Stimulated activated naive CD4-positive, alpha-beta T cell (primary cell): ENCODE data around the gene PLCG1.

Experiments
- DNase-seq, 6 experiments: peaks; one replicate each; lab custom pipeline; 2025; lab: John Stamatoyannopoulos, UW

The PLCG1 gene

DNA sequence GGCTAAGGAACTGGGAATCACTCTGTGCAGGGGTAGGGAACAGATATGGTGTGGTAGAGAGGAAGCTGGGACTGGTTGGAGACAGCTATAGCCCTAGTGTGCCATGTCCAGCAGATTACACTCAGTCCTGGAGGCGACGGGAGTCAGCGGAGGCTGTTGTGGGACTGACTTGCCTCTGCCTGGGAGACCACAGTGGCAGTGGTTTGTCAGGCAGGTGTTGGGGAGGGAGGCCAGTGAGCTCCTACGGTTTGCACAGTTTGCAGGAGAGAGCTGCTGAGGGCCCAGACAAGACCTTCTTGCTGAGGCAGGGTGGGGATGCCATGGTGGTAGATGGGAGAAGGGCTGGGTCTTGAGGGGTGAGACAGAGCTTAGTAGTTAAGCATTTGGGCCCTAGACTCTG lies 4.9 kb downstream of the PLCG1 start:
- no peak for DNase-seq

DNA sequence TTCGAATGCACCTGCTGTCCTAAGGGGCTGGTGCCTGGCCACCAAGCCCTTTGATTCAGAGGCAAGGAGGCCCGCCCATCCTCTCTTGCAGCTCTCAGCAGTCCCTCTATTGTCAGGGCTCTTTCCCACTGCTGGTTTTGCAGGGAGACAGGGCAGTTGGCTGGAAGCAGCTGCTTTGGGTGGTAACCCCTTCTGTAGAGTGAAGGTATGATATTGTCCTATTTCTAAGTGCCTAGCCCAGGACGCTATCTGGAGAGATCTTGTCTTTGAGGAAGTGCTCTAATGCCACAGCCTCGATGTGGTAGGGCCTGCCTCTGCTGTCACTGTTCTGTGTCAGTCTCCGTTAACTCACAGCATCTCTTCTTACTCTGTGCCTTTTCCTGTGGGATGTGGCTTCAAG lies 5.6 kb downstream of the PLCG1 start:
- peak in 2 of 6 experiments; percentile 35 for DNase-seq

DNA sequence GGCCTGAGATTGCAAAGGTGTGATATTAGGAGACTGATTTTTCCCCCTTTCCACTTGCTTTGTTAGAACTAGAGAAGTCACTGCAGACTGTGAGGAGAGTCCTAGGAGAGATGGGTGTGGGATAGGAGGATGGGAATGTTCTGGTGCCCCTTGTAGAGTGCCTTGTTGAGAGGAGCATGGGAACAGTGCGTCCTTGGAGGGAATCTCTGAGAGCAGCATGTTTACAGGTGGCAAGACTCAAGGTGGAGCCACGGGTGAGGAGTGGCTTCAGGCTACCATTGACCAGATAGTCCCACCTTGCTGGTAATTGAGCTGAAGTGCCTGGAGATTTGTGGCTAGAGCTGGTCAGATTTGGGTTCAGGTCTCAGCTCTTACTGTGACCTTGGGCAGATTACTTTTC lies 6.0 kb downstream of the PLCG1 start:
- no peak for DNase-seq

DNA sequence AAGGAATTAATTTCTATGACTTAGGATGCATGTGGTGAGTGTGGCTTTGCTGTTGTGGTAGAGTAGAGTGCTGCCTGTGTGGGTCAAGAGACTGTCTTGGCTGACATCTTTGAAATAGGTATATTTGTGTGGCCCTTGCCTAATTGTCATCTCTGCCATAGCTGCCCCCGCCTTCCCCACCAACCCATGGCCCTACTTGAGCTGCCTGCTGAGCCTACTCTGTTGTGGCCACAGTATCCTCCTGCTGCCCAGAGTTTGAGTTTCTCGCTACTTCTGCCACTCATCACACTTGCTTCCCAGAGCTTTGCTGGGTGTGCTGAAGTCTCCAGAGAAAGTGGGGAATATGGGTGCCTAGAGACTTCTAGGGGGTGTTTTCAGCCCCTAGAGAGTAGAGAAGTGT lies 8.0 kb downstream of the PLCG1 start:
- DNase-seq = no peak

DNA sequence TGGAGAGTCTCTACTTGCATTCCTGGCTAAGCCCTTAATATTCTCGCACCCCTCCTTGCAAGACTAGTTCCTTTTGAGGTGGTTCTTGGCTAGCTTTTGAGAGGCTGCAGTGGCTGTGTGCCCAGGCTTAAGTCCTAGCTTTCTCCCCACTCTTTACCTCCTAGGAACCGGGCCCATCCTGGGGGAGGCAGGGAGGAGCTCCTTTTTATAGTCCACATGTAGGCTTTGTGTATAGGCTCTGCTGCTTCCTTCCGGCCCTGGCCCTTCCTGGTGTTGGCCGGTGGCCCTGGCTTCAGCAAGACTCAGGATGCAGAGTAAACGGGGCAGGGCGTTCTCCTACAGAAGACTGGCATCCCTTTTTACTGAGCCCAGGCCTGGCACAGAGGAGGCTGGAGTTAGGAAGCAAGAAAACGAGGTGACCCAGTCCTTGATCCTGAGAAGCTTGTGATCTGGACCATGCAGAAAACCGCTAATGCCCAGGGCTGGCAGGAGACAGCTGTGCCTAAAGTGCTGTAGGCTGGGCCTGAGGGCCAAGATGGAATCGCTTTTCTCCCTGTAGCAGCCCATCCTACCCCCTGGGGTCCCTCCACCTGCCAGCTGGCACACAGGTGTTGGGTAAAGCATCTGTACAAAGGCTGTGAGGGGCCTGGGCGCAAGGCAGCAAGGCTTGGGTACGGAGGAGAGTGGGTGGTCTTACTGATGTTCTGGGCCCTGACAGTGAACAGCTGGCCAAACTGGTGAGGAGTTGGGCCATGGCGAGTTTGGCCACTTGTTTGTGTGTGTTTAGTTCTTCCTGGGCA lies 8.7 kb downstream of the PLCG1 start:
- DNase-seq = no peak

DNA sequence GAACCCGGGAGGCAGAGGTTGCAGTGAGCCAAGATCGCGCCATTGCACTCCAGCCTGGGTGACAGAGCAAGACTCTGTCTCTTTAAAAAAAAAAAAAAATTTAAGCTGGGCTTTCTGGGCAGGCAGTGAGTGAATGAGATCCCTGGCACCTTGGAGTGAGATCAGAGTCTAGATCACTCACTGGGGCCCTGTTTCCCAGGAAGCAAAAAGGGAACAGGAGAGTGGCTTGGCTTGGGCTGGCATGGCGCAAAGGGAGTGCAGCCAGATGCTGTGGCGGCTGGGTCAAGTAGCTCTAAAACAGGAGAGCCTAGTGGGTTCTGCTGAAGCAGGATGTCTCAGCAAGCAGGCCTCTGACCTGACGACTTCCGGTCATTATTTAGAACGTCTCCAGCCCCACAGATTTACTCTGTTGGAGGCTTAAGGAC lies 10.4 kb downstream of the PLCG1 start:
- DNase-seq = no peak

DNA sequence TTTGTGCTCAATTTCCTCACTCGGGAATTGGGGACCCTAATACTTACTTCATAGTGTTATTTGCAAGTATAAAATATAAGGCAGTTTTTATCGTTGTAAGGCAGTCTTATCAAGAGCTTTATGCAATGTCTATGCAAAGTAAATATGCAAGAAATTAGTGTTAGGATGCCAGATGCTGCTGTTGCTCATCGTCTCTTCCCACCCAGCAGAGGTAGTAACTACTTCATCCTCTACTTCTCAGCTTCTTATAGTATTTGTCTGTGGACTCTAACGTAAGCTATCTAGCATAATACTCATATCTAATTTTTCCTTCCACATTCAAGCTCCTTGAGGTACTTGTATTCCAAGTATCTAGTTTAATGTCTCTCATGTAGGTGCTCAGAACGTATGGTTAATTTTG lies 11.6 kb downstream of the PLCG1 start:
- no peak for DNase-seq

DNA sequence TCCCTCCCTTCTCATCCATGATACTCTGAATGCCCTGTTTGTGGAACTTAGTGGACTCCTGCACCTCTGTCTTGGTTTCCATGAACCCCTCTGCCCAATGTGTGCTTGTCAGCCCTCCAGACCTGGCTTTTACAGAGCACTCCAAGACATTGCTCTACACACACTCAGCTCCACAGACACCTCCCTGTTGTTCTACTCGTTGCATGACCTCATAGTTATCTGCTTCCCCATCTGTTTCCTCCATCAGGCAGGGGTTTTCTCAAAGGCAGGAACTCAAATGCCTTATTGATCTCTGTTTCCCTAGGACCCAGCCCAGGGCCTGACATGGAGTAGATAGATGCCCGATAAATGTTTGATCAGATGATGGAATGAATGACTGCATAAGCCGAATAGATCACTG lies 13.3 kb downstream of the PLCG1 start:
- peak in 1 of 6 experiments; percentile 11 for DNase-seq

DNA sequence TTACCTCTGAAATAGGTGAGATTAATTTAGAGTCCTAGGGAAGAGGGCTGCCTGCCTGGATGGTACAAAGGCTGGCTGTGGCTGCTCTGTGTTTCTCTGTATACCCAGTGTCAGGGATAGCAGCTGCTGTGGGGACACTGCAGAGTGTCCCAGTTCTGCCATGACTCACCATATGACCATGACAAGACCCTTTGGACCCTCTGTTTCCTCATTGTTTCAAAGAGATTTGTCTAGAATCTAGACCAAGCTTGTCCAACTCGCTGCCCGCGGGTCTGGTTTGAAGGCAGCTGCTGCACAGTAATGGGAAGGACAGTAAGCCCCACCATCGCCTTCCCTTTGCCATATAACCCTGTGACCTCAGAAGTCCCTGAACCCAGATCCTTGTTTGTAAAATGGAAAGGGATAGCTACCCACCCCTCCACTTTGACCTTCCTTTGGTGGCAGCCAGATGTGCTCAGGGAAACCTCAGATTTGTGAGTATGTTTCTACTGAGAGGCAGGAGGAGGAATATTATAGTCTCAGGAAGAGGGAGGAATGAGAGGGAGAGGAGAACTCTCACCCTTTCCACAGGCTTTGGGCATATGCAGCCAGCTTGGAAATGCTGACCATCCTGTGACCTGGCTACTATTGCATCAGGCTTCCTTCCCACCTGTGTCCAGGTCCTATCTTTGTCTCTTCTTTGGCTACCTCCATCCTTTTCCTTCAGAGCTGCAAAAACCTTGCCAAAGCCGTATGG lies 14.0 kb downstream of the PLCG1 start:
- DNase-seq = no peak

DNA sequence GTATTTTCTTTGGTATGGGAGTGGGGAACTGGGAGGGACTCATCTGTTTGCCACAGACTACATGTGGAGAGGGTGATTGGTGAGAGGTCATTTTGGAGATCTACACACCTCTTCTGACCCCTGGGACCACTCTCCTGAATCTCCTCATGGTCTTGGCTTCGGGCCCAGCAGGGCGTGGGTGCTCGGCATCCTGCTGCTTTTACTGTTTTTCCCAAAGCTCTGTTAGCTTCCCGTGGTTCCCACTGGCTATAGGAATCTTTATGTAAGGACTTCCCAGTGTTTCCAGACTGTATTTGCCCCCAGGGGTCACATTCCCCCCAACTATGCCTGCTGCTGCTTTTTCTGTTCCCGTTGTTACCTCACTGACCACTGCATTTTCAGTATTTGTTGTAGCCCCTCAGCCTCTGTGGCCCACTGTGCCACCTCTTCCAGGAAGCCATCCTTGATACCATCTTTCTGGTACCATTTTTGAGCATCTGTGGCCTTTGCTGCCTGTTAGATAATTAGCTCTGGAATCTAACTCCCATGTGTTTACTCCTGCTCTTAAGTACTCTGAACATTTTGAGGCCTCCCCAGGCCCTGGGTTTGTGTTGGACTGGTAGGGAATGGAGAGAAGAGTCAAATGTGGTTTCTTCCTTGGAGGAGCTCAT lies 14.9 kb downstream of the PLCG1 start:
- no peak for DNase-seq

DNA sequence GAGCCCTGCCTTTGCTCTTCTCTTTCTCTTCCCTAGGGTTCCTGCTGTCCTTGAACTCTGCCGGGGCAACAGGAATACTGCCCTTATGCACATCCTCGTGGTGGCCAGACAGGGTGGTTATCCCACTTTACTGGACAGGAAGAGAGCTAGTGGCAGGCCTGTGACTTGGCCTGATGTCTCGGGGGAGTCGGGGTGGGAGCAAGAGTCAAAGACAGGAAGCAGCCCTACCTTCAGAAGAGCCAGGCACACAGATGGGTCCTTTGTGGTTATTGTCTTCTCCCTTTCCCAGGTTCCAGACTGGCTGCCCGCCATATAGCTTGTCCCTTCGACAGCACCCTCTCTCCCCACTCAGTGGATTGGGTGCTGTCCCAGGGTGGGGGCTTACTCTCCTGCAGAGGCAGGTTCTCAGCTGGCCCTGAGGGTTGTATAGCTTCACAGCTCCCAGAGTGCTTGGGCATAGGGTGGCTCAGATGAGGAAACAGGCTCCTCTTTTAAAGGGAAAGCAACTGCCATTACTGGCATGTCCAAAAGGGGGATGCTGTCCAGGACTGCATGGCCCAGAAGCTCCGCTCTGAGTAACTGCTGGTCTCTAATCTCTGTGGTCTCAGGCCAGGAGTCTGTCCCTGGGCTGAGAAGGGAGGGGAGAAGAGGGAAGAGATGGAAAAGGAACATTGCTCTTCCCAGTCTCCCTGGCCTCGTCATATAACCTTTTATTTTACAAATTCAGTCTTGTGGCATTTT lies 17.3 kb downstream of the PLCG1 start:
- no peak for DNase-seq

DNA sequence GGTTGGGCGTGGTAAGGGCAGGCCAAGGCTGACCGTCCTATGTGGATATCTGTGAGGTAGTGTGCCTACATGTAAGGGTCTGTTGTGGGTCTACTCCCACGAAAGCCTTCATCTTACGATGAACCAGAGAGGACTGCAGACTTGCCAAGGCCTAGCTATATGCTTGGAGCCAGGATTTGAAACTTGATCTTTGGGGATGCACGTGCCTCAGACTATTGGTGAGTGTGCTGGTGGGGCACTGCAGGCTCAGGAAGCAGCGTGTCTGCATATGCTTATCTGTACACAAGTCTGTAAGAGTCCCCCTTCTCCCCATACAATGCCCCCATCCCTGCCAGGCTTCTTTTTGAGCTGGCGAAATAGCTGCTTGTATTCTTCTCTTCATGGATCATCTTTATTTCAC lies 17.9 kb downstream of the PLCG1 start:
- DNase-seq = no peak

DNA sequence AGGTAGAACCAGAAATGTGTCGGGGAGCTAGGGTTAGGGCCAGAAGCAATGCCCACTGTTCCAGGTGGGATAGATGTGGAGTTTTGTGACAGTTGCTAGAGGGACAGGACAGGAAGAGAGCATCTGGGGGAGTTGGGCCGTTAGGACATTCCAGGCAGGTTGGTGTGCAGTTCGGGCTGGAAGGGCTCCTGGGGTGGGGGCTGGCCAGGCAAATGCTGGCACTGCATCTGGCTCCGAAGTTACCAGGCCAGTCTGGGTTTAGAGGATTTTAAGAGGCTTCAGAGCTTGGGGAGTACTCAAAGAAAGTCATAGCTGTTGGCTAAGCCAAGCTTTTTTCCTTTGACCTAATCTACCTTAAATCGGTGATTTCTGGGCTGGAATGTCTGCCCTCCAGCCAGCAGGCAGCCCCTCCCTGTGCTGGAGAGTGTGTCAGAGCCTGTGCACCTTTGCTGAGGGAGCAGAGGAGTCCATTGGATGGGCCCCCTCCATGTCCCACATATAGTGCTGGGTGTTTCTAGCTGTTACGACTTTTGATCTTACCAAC lies 20.8 kb downstream of the PLCG1 start:
- DNase-seq = no peak

DNA sequence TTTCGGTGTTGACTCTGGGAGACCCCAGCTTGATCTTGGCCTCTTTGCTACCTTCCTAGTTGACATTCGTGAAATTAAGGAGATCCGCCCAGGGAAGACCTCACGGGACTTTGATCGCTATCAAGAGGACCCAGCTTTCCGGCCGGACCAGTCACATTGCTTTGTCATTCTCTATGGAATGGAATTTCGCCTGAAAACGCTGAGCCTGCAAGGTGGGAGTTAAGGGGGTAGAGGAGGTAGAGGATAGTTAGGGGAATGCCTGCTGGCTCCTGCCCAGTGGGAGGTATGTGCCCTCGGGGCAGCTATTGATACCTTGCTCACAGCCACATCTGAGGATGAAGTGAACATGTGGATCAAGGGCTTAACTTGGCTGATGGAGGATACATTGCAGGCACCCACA lies 22.2 kb downstream of the PLCG1 start:
- DNase-seq = no peak

DNA sequence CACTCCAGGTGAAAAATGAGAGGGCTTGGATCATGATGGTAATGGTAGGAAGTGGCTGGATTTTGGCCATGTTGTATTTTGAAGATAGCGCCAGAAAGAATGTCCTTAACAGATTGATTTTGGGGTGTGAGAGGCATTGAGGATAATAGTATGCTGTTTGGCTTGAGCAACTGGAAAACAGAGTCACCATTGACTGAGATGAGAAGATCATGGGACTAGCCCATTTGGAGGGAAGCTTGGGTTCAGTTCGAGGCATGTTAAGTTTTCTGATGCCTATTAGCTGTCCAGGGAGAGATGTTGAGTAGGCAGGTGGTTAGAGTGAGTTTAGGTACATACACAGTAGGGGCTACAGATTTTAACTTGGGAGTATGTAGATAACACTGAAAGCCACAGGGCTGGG lies 23.3 kb downstream of the PLCG1 start:
- no peak for DNase-seq

DNA sequence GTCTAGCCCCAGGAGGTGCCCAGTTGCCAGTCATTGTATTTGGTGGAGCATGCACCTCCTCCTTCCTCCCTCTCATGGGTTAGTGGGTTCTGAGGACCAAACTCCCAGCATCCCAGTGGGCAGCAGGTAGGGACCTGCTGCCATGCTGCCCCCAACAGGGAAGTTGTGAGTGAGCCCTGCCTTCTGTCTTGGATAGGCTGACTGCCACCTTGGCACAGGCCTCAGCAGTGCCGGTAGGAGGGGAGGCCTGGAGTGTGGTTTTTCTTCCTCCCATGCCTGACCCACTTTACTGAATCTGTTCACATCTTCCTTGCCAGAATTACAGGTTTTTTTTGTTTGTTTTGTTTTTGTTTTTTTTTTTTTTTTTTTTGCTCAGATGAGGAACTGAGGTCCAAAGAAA lies 24.5 kb downstream of the PLCG1 start:
- DNase-seq = no peak

DNA sequence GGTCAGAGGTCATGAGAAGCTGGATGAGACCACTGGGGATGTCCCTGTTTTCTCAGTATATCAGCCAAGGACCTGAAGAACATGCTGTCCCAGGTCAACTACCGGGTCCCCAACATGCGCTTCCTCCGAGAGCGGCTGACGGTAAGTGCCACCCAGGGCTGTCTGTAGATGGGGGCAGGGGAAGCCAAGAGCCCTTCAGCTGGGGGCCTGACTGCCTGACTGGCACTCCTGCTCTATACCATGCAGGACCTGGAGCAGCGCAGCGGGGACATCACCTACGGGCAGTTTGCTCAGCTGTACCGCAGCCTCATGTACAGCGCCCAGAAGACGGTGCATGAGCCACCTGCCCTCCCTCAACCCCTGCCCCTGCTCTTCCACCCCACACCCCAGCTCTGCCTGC lies 25.1 kb downstream of the PLCG1 start:
- DNase-seq = no peak

DNA sequence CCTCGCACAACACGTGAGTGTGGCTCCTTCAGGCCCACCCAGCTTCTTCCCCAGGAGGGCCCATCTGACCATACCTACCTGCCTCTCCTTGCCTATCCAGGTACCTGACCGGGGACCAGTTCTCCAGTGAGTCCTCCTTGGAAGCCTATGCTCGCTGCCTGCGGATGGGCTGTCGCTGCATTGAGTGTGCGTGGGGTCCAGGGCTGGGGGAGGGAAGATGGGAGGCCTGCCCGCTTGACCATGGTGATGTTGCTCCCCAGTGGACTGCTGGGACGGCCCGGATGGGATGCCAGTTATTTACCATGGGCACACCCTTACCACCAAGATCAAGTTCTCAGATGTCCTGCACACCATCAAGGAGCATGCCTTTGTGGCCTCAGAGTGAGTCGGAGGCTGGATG lies 26.5 kb downstream of the PLCG1 start:
- no peak for DNase-seq

DNA sequence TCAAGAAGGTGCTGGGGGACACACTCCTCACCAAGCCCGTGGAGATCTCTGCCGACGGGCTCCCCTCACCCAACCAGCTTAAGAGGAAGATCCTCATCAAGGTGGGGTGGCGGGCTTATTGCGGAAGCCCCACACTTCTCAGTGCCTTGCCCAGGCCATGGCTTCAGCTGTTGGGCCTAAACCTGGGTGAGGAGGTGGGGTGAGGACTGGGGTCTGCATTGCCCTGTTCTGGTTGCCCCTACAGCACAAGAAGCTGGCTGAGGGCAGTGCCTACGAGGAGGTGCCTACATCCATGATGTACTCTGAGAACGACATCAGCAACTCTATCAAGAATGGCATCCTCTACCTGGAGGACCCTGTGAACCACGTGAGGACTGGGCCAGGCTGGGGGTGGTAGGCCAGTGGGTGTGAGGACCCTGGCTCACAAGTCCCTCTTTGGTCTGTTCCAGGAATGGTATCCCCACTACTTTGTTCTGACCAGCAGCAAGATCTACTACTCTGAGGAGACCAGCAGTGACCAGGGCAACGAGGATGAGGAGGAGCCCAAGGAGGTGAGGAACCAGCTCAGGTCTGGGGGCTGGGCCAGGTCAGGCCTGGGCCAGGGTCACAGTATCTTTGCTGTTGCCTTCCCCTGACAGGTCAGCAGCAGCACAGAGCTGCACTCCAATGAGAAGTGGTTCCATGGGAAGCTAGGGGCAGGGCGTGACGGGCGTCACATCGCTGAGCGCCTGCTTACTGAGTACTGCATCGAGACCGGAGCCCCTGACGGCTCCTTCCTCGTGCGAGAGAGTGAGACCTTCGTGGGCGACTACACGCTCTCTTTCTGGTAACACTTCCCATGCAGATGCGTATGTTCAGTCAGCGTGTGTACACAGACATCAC lies 27.9 kb downstream of the PLCG1 start:
- no peak for DNase-seq

DNA sequence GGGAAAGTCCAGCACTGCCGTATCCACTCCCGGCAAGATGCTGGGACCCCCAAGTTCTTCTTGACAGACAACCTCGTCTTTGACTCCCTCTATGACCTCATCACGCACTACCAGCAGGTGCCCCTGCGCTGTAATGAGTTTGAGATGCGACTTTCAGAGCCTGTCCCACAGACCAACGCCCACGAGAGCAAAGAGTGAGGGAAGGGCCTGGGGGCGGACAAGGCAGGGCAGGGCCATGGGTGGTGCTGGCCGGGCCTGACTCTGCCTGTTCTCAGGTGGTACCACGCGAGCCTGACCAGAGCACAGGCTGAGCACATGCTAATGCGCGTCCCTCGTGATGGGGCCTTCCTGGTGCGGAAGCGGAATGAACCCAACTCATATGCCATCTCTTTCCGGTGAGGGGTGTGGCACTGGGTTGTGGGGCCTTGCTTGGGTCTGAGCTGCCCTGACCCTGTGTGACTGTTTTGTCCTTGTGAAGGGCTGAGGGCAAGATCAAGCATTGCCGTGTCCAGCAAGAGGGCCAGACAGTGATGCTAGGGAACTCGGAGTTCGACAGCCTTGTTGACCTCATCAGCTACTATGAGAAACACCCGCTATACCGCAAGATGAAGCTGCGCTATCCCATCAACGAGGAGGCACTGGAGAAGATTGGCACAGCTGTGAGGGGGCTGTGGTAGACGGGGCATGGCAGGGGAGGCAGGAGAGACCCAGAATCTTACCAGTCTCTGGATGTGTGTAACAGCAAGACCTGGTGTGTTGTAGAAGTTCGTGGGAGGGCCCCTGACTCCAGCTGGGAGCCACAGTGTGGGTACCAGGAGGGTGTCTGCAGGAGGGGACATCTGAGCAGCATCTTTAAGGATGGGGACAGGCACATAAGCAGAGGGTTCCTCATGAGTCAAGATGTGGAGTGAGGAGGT lies 29.1 kb downstream of the PLCG1 start:
- no peak for DNase-seq
